DND-41 (cell line): ENCODE results near the gene MAPK10.

ENCODE experiments used
- ATAC-seq: fragments of 200-7000 bp; cut with Tn5 transposase; 3 replicates; pipeline ENCODE4 v1.9.1; 2021; ENCODE audit warnings: low read depth; ENCODE audit not compliant: insufficient read depth
- DNase-seq: peaks from one replicate; pipeline ENCODE4 v3.0.0-alpha.2; 2020
- H2AFZ ChIP-seq: 2 replicates; pipeline ENCODE4 v1.6.0; 2012; ENCODE audit warnings: low read depth, low read length
- H3K27ac ChIP-seq: 2 replicates; pipeline ENCODE4 v1.5.1; 2012; ENCODE audit warnings: low read length, inconsistent platforms
- H3K27me3 ChIP-seq: fragments of 200-600 bp; sonication (generic); 2 replicates; pipeline ENCODE4 v1.6.0; 2012; ENCODE audit warnings: low read length, mild to moderate bottlenecking, inconsistent platforms; ENCODE audit not compliant: insufficient read depth, poor library complexity
- H3K36me3 ChIP-seq: 2 replicates; pipeline ENCODE4 v1.5.1; 2012; ENCODE audit warnings: low read length, inconsistent platforms; ENCODE audit not compliant: insufficient read depth
- H3K4me1 ChIP-seq: 2 replicates; pipeline ENCODE4 v1.5.1; 2012; ENCODE audit warnings: mild to moderate bottlenecking, low read length; ENCODE audit not compliant: insufficient read depth
- H3K4me2 ChIP-seq: 2 replicates; pipeline ENCODE4 v1.6.0; 2012; ENCODE audit warnings: mild to moderate bottlenecking, moderate library complexity, low read length, inconsistent platforms; ENCODE audit not compliant: insufficient read depth
- H3K4me3 ChIP-seq, 2 experiments: fragments of 200-600 bp in 1 of 2; shearing (Covaris generic) in 1 of 2; 2 replicates each; pipeline ENCODE4 v1.5.1; 2012 to 2016; ENCODE audit warnings: inconsistent platforms in 2 of 2, low read length in 2 of 2, mild to moderate bottlenecking in 2 of 2, low read depth in 1 of 2, moderate library complexity in 1 of 2
- H3K79me2 ChIP-seq: 2 replicates; pipeline ENCODE4 v1.6.0; 2012; ENCODE audit warnings: low read length, inconsistent platforms; ENCODE audit not compliant: insufficient read depth
- H3K9ac ChIP-seq: 2 replicates; pipeline ENCODE4 v1.6.0; 2012; ENCODE audit warnings: low read depth, mild to moderate bottlenecking, inconsistent platforms, low read length, moderate library complexity
- H3K9me3 ChIP-seq: 2 replicates; pipeline ENCODE4 v1.5.1; 2012; ENCODE audit warnings: low read length, moderate library complexity, mild to moderate bottlenecking, inconsistent platforms; ENCODE audit not compliant: insufficient read depth, severe bottlenecking
- H4K20me1 ChIP-seq: 2 replicates; pipeline ENCODE4 v1.6.0; 2012; ENCODE audit warnings: low read length; ENCODE audit not compliant: insufficient read depth
- CTCF ChIP-seq: IDR thresholded peaks from 2 replicates; pipeline ENCODE4 v1.5.1; 2012; ENCODE audit warnings: borderline replicate concordance, low read length, moderate library complexity, mild to moderate bottlenecking; ENCODE audit not compliant: poor library complexity, severe bottlenecking; ENCODE audit errors: extremely low read depth
- EZH2 ChIP-seq: IDR thresholded peaks from 3 replicates; pipeline ENCODE4 v1.6.1; 2012; ENCODE audit warnings: borderline replicate concordance, low read depth, mild to moderate bottlenecking, moderate library complexity, low read length, inconsistent platforms; ENCODE audit not compliant: severe bottlenecking

MAPK10 gene

GRCh38 chr4:85964298-85964697 is 395.6 kb downstream of the MAPK10 start:
- no peak overlapping the region for H3K27ac ChIP-seq
- no peak overlapping the region for H2AFZ ChIP-seq
- no peak overlapping the region for H3K9ac ChIP-seq
- ATAC-seq (no peak), DNase-seq (no peak)
- no peak overlapping the region for H3K4me3 ChIP-seq
- no peak overlapping the region for H3K4me2 ChIP-seq
- H3K4me1 ChIP-seq = no peaks in the 10 kb centered on the region
- TF ChIP-seq EZH2 (no peak), CTCF (peak; percentile 20)
- H3K79me2 ChIP-seq = no peaks in the 10 kb centered on the region
- no peaks in the 10 kb centered on the region for H3K36me3 ChIP-seq
- H3K27me3 ChIP-seq = no peaks in the 10 kb centered on the region
- no peaks in the 10 kb centered on the region for H4K20me1 ChIP-seq
- no peaks in the 10 kb centered on the region for H3K9me3 ChIP-seq

- no peak for DNase-seq
Observed at GRCh38 chr4:85963231-85963630, 396.6 kb downstream of the MAPK10 start.

GRCh38 chr4:85961887-85962286 is 398.0 kb downstream of the MAPK10 start:
- no peaks in the 10 kb centered on the region for H3K27me3 ChIP-seq
- no peak for DNase-seq
- H3K4me2 ChIP-seq = no peak overlapping the region
- H3K79me2 ChIP-seq = no peaks in the 10 kb centered on the region
- no peak overlapping the region for H3K27ac ChIP-seq
- no peak overlapping the region for H3K4me3 ChIP-seq
- H3K4me1 ChIP-seq = no peaks in the 10 kb centered on the region
- H3K36me3 ChIP-seq = no peaks in the 10 kb centered on the region
- H2AFZ ChIP-seq = no peak overlapping the region
- ATAC-seq = no peak
- H3K9ac ChIP-seq = no peak overlapping the region
- H4K20me1 ChIP-seq = no peaks in the 10 kb centered on the region
- no peaks in the 10 kb centered on the region for H3K9me3 ChIP-seq
- TF ChIP-seq EZH2 (no peak), CTCF (no peak)

More at GRCh38 chr4:85963231-85963630, 396.6 kb downstream of the MAPK10 start:
- H3K79me2 ChIP-seq = no peaks in the 10 kb centered on the region
- no peaks in the 10 kb centered on the region for H3K36me3 ChIP-seq
- no peak for ATAC-seq
- no peak overlapping the region for H2AFZ ChIP-seq
- TF ChIP-seq EZH2 (no peak), CTCF (no peak)
- no peak overlapping the region for H3K27ac ChIP-seq
- no peak overlapping the region for H3K9ac ChIP-seq
- no peak overlapping the region for H3K4me2 ChIP-seq
- no peak overlapping the region for H3K4me3 ChIP-seq
- H4K20me1 ChIP-seq = no peaks in the 10 kb centered on the region
- H3K4me1 ChIP-seq = no peaks in the 10 kb centered on the region
- H3K27me3 ChIP-seq = no peaks in the 10 kb centered on the region
- no peaks in the 10 kb centered on the region for H3K9me3 ChIP-seq
